ENCODE measurements around the gene DCST2. TPM values are rescaled to one million over a fixed set of nuclear protein-coding genes. Genes with fewer than 3 reads are reported as not detected.

The DCST2 gene
- total RNA-seq, 4 donors from 2014 or later, result 0.33 to 4.2 (median 0.50) TPM; not detected in 1

GRCh38 chr1:154969246-154969645, 64.3 kb downstream of the DCST2 start:
- peaks cover 37 to 51% of the 10 kb centered on the region in 2 donors for H3K4me1 ChIP-seq
- intact Hi-C loops (cut with DNase I), result no loop called here

DNA sequence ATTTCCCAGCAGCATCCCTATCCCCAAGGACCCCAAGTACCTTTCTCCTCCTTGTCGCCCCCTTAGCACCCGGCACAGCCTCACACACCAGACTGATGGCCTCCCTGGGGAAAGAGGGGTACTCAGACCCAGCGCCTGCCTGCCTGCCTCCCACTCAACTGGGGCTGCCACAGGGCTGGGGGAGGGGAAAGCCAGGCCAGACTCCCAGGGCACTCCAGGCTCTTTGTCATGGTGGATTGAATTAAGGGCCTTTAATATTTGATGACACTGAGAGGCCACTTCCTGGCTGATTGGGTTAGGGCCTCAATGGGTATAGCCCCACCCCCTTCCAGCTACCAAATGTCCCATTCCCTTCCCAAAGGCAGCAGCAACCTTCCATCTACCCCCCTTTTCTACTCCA, 64.8 kb downstream of the DCST2 start:
- Histone ChIP-seq H3K27ac (peak overlapping the region in 2 of 3 donors; percentile 95 to 98), H3K36me3 (peaks cover 23 to 31% of the 10 kb centered on the region in 2 donors), H3K4me3 (replicated peaks in 1 of 3) (no peak overlapping the region), H3K9me3 (no peaks in the 10 kb centered on the region), H3K27me3 (no peaks in the 10 kb centered on the region), H3K4me1 (peaks cover 37 to 51% of the 10 kb centered on the region in 2 donors)
- intact Hi-C loops (cut with DNase I), result no loop called here
- DNase-seq, result no peak
- 78 to 87% methylated on average over 3 of the region's 3 CpGs for WGBS, 2 donors
- TF ChIP-seq, protein P1, sequence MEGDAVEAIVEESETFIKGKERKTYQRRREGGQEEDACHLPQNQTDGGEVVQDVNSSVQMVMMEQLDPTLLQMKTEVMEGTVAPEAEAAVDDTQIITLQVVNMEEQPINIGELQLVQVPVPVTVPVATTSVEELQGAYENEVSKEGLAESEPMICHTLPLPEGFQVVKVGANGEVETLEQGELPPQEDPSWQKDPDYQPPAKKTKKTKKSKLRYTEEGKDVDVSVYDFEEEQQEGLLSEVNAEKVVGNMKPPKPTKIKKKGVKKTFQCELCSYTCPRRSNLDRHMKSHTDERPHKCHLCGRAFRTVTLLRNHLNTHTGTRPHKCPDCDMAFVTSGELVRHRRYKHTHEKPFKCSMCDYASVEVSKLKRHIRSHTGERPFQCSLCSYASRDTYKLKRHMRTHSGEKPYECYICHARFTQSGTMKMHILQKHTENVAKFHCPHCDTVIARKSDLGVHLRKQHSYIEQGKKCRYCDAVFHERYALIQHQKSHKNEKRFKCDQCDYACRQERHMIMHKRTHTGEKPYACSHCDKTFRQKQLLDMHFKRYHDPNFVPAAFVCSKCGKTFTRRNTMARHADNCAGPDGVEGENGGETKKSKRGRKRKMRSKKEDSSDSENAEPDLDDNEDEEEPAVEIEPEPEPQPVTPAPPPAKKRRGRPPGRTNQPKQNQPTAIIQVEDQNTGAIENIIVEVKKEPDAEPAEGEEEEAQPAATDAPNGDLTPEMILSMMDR (IDR thresholded peaks at IDR 0.05), result no peak
- no peak for TF ChIP-seq POLR2A (IDR thresholded peaks at IDR 0.05)

More at GRCh38 chr1:154969246-154969645, 64.3 kb downstream of the DCST2 start:
- WGBS, 2 donors, result 58 to 65% methylated on average over 5 of the region's 5 CpGs
- no peak overlapping the region for H3K4me3 ChIP-seq (replicated peaks in 1 of 3)
- peak overlapping the region; percentile 46 to 98 (median 95) for H3K27ac ChIP-seq
- no peaks in the 10 kb centered on the region for H3K27me3 ChIP-seq
- TF ChIP-seq POLR2A (IDR thresholded peaks at IDR 0.05), result no peak
- TF ChIP-seq, protein P1 (IDR thresholded peaks at IDR 0.05), result no peak
- H3K9me3 ChIP-seq, result no peaks in the 10 kb centered on the region
- DNase-seq, result no peak
- H3K36me3 ChIP-seq, result peaks cover 22 to 31% of the 10 kb centered on the region in 2 donors

Small RNA genes lying within 50 kb of the gene (microRNA-seq; reads per million reads assigned to microRNA genes)
- not detected for gene MIR4258

Small RNA genes lying within 50 kb of the gene (small RNA-seq; reads per million reads assigned to genes)
- not detected for gene MIR4258

Other genes starting within 250 kb of the DCST2 start
- 1 to 10 TPM; 3.5 to 5.6 (median 4.4) TPM for gene KCNN3, start 163.5 kb downstream of the DCST2 start, total RNA-seq
- 10 to 100 TPM; 15.0 to 28.2 (median 21.2) TPM for gene PMVK, start 97.1 kb downstream of the DCST2 start, total RNA-seq
- 100 to 1,000 TPM; 139 to 205 (median 181) TPM for gene PBXIP1, start 77.7 kb downstream of the DCST2 start, total RNA-seq
- gene PYGO2, start 72.0 kb downstream of the DCST2 start, total RNA-seq, result 10 to 100 TPM; 28.6 to 48.3 (median 42.9) TPM
- 100 to 1,000 TPM; 108 to 168 (median 123) TPM for gene SHC1, start 63.0 kb downstream of the DCST2 start, total RNA-seq
- 10 to 100 TPM; 14.3 to 29.5 (median 22.6) TPM for gene CKS1B, start 59.1 kb downstream of the DCST2 start, total RNA-seq
- gene FLAD1, start 50.4 kb downstream of the DCST2 start, total RNA-seq, result 10 to 100 TPM; 24.1 to 39.3 (median 31.1) TPM
- gene LENEP, start 40.2 kb downstream of the DCST2 start, total RNA-seq, result not detected
- gene ZBTB7B, start 31.0 kb downstream of the DCST2 start, total RNA-seq, result 10 to 100 TPM; 35.7 to 89.8 (median 47.3) TPM
- gene DCST1, start within 50 bp of the DCST2 start, total RNA-seq, result under 1 TPM in 1 of 4 donors, not detected in 3; 0.24 TPM
- 10 to 100 TPM; 51.3 to 75.5 (median 65.6) TPM for gene ADAM15, start 17.5 kb upstream of the DCST2 start, total RNA-seq
- gene EFNA4, start 30.0 kb upstream of the DCST2 start, total RNA-seq, result 10 to 100 TPM in 2 of 4 donors, 1 to 10 TPM in 2; 7.5 to 13.1 (median 9.9) TPM
- 1 to 10 TPM; 1.2 to 2.9 (median 2.0) TPM for gene EFNA3, start 45.1 kb upstream of the DCST2 start, total RNA-seq
- gene EFNA1, start 94.1 kb upstream of the DCST2 start, total RNA-seq, result 100 to 1,000 TPM in 1 of 4 donors, 10 to 100 TPM in 3; 56.1 to 129 (median 83.1) TPM
- 10 to 100 TPM; 30.9 to 42.2 (median 32.7) TPM for gene SLC50A1, start 102.1 kb upstream of the DCST2 start, total RNA-seq
- 100 to 1,000 TPM in 2 of 4 donors, 10 to 100 TPM in 2; 43.3 to 154 (median 94.8) TPM for gene DPM3, start 106.8 kb upstream of the DCST2 start, total RNA-seq
- 100 to 1,000 TPM in 3 of 4 donors, 10 to 100 TPM in 1; 79.8 to 263 (median 162) TPM for gene KRTCAP2, start 139.5 kb upstream of the DCST2 start, total RNA-seq
- gene TRIM46, start 140.1 kb upstream of the DCST2 start, total RNA-seq, result under 1 TPM in 1 of 4 donors, not detected in 3; 0.45 TPM
- gene THBS3, start 174.1 kb upstream of the DCST2 start, total RNA-seq, result 10 to 100 TPM in 3 of 4 donors, 1 to 10 TPM in 1; 8.5 to 25.7 (median 18.2) TPM
- 10 to 100 TPM; 37.9 to 75.5 (median 52.1) TPM for gene MTX1, start 174.9 kb upstream of the DCST2 start, total RNA-seq
- gene ENTREP3, start 221.7 kb upstream of the DCST2 start, total RNA-seq, result 10 to 100 TPM in 1 of 4 donors, 1 to 10 TPM in 3; 5.6 to 12.0 (median 7.8) TPM
- 10 to 100 TPM; 51.9 to 73.5 (median 62.7) TPM for gene SCAMP3, start 228.6 kb upstream of the DCST2 start, total RNA-seq
- 10 to 100 TPM; 40.0 to 61.6 (median 56.2) TPM for gene CLK2, start 239.7 kb upstream of the DCST2 start, total RNA-seq
- 1 to 10 TPM; 1.5 to 2.9 (median 2.2) TPM for gene HCN3, start 243.7 kb upstream of the DCST2 start, total RNA-seq